ENCODE measurements around the gene ECT2.
A peak's percentile ranks its signal among the peaks of the same experiment; 100 is the strongest.
"Not testable (repeated sequence)": the region's sequence is repeated elsewhere in the genome, so short reads cannot be mapped to it uniquely, and the experiment has no call there.

Gene ECT2

GRCh38 chr3:172750368-172751174 is at the start of gene ECT2:
Gene ECT2, plus strand, starts transcription at chr3:172750726. Its CDS starts 3,805 bp downstream, at chr3:172754531.
- peak; percentile 90 to 94 (median 92) for DNase-seq

- DNase-seq = no peak
Observed at GRCh38 chr3:172700936-172701455, 49.5 kb upstream of the ECT2 start.

GRCh38 chr3:172701751-172702150 is 48.8 kb upstream of the ECT2 start:
- no peak for DNase-seq

- no peak for DNase-seq
Observed at GRCh38 chr3:172702256-172702655, 48.3 kb upstream of the ECT2 start.

GRCh38 chr3:172702731-172703130 is 47.8 kb upstream of the ECT2 start:
- not testable (repeated sequence) for DNase-seq

- no peak for DNase-seq
Observed at GRCh38 chr3:172704001-172704400, 46.5 kb upstream of the ECT2 start.

- no peak for DNase-seq
Observed at GRCh38 chr3:172705170-172705569, 45.4 kb upstream of the ECT2 start.

GRCh38 chr3:172707030-172707429 is 43.5 kb upstream of the ECT2 start:
- no peak for DNase-seq

GRCh38 chr3:172707967-172708366 is 42.6 kb upstream of the ECT2 start:
- no peak for DNase-seq

GRCh38 chr3:172708921-172709773 is 41.4 kb upstream of the ECT2 start:
- DNase-seq = no peak

- no peak for DNase-seq
Observed at GRCh38 chr3:172709774-172710663, 40.5 kb upstream of the ECT2 start.

GRCh38 chr3:172710664-172711453 is 39.7 kb upstream of the ECT2 start, which contains the start of gene NCEH1:
Gene NCEH1, minus strand, starts transcription at chr3:172711067. Its CDS starts 83 bp downstream, at chr3:172710984.
- peak; percentile 12 to 35 (median 16) for DNase-seq

- no peak for DNase-seq
Observed at GRCh38 chr3:172711454-172711795, 39.1 kb upstream of the ECT2 start.

- no peak for DNase-seq
Observed at GRCh38 chr3:172713316-172713715, 37.2 kb upstream of the ECT2 start.

- no peak for DNase-seq
Observed at GRCh38 chr3:172716476-172716875, 34.0 kb upstream of the ECT2 start.

GRCh38 chr3:172717493-172718088 is 32.9 kb upstream of the ECT2 start:
- no peak for DNase-seq

GRCh38 chr3:172722536-172723040 is 27.9 kb upstream of the ECT2 start:
- DNase-seq = not testable (repeated sequence)

- DNase-seq = no peak
Observed at GRCh38 chr3:172726380-172726779, 24.1 kb upstream of the ECT2 start.

- no peak for DNase-seq
Observed at GRCh38 chr3:172735014-172735413, 15.5 kb upstream of the ECT2 start.

GRCh38 chr3:172739462-172739861 is 11.1 kb upstream of the ECT2 start:
- no peak for DNase-seq

GRCh38 chr3:172746475-172746874 is 4.1 kb upstream of the ECT2 start:
- DNase-seq = no peak
